ENCODE results near the gene CNTNAP1.
A peak's percentile ranks its signal among the peaks of the same experiment; 100 is the strongest.

Gene CNTNAP1

DNA sequence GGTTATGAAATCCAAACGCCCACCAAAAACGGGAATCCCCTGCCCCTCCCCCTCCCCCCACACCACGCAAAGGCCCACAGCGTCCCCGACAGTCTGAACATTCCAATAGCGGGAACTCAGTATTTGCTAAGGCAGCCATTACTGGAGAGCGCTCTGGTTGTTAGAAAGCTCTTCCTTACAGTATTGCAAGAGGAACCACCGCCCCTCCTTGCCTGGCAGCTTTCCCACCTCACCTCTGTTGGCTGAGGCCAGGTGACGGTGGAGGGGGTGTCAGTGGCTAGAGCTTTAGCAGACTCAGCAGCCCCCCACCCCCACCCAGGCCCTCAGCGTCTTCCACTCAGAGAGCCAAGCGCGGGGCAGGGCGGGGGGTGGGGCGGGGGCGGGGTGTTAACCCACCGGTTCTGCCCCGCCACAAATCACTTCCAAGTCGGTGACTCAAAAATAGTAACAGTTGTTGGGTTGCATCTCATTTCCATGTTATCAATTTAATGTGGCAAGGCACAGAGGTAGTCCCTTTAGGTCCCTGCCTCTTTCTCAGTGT, 3.3 kb upstream of the CNTNAP1 start:
- TF ChIP-seq MYC (IDR thresholded peaks at IDR 0.05; ENCODE audit: low read depth, low read length) (0 out of 2 replicates have a peak, but pooled peaks have one; percentile 22), POLR2A (IDR thresholded peaks at IDR 0.05; ENCODE audit: extremely low read depth, insufficient read length) (no peak)
- TF ChIP-seq, protein P1, sequence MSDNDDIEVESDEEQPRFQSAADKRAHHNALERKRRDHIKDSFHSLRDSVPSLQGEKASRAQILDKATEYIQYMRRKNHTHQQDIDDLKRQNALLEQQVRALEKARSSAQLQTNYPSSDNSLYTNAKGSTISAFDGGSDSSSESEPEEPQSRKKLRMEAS (IDR thresholded peaks at IDR 0.05; ENCODE audit: low read depth, low read length), result no peak
- TF ChIP-seq, protein P2, sequence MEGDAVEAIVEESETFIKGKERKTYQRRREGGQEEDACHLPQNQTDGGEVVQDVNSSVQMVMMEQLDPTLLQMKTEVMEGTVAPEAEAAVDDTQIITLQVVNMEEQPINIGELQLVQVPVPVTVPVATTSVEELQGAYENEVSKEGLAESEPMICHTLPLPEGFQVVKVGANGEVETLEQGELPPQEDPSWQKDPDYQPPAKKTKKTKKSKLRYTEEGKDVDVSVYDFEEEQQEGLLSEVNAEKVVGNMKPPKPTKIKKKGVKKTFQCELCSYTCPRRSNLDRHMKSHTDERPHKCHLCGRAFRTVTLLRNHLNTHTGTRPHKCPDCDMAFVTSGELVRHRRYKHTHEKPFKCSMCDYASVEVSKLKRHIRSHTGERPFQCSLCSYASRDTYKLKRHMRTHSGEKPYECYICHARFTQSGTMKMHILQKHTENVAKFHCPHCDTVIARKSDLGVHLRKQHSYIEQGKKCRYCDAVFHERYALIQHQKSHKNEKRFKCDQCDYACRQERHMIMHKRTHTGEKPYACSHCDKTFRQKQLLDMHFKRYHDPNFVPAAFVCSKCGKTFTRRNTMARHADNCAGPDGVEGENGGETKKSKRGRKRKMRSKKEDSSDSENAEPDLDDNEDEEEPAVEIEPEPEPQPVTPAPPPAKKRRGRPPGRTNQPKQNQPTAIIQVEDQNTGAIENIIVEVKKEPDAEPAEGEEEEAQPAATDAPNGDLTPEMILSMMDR (IDR thresholded peaks at IDR 0.05; ENCODE audit: low read depth, low read length), result no peak
- DNase-seq (ENCODE audit: low read depth), result peak; percentile 68

DNA sequence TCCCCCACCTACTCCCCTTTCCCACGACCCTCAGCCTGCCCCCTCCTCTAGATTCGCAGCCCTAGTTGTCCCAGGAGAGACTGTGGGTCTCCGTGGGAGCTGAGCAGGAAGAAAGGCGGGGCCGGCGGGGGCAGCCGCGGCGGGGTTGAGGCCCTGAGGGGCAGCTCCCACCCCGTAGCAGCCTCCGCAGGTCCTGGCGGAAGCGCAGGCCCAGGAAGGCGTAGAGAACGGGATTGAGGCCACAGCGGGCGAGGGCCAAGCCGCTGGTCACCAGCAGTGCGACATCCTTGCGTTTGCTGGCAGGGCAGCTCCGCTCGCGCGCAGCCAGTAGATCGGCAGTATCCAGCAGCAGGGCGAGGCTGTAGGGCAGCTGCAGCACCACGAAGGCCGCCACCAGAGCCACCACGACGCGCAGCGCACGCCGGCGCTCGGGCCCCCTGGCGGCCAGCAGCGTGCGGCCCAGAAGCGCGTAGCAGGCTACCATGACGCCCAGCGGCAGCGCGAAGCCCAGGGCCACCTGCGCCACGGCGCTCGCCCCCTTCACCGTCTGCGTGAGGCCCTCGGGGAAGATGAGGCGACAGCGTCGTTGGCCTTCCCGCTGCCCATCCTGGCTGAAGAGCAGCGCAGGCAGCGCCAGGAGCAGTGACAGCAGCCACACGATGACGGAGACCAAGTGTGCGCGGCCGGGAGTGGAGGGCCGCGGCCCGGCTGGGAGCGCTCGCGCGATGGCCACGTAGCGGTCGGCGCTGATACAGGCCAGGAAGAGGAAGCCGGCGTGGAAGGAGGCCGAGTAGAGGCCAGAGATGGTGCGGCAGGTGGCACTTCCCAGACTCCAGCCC, 2.6 kb upstream of the CNTNAP1 start:
- DNase-seq (ENCODE audit: low read depth), result peak; percentile 90
- peak overlapping the region; percentile 48 for H3K4me3 ChIP-seq (ENCODE audit: low read depth, low read length)
- peak; percentile 86 for TF ChIP-seq MYC (IDR thresholded peaks at IDR 0.05; ENCODE audit: low read depth, low read length)
- TF ChIP-seq, protein P2 (IDR thresholded peaks at IDR 0.05; ENCODE audit: low read depth, low read length), result peak; percentile 76
- TF ChIP-seq, protein P1 (IDR thresholded peaks at IDR 0.05; ENCODE audit: low read depth, low read length), result peak; percentile 85
- peak; percentile 42 for TF ChIP-seq POLR2A (IDR thresholded peaks at IDR 0.05; ENCODE audit: extremely low read depth, insufficient read length)

More for the DNA sequence above, 3.3 kb upstream of the CNTNAP1 start:
- peak overlapping the region; percentile 78 for H3K4me3 ChIP-seq (ENCODE audit: low read depth, low read length)

DNA sequence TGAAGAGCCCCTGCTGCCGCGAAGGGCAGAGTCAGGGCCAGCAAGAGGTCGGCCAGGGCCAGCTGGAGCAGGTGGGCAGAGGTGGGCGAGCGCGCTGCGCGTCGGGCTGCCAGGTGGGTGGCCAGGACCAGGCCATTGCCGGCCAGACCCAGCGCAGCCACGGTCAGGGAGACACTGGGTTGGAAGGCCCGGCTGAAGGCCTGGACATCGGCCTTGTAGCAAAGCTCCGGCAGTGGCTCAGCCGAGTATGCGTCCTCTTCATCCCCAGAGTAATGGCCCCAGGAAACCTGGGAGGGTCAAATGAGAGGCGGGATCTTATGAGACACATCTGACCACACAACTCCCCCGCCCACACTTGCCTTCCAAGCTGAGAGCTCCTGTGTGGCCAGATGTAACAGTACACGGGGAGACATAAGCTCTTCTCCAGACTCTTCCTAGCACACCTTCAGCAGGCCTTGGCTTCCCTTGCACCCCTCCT, 2.0 kb upstream of the CNTNAP1 start:
- peak; percentile 62 for DNase-seq (ENCODE audit: low read depth)
- no peak for TF ChIP-seq MYC (IDR thresholded peaks at IDR 0.05; ENCODE audit: low read depth, low read length)
- TF ChIP-seq, protein P2 (IDR thresholded peaks at IDR 0.05; ENCODE audit: low read depth, low read length), result no peak
- no peak for TF ChIP-seq POLR2A (IDR thresholded peaks at IDR 0.05; ENCODE audit: extremely low read depth, insufficient read length)
- TF ChIP-seq, protein P1 (IDR thresholded peaks at IDR 0.05; ENCODE audit: low read depth, low read length), result no peak
- peak overlapping the region; percentile 28 for H3K4me3 ChIP-seq (ENCODE audit: low read depth, low read length)

DNA sequence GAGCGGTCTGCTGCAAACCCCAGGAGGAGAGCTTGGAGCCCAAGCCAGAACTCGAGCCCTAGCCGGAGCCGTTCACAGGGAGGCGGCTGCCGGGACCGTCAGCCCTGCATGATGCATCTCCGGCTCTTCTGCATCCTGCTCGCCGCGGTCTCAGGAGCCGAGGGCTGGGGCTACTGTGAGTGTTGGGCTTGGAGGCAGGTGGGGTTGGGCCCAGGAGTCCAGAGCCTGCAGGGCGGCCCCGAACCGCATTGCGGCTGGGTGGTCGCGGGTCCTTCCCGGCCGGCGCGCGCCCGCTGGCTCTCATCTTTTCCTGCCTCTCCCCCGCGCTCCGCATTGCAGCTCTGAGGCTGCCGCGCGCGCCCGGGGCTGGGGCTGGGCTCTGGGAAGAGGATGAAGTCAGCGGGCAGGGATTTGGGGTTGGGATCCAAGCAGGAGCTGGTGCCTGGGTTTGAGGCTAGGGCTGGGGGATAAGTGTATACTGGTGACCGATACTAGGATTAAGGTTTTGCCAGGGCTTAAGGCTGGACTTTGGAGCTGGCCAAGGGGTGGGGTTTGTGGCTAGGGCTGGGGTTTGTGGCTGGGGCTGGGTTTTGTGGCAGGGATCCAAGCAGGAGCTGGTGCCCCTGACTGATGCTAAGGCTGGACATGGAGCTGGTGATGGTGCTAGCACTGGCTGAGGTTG, 532 bp downstream of the CNTNAP1 start:
- TF ChIP-seq, protein P2 (IDR thresholded peaks at IDR 0.05; ENCODE audit: low read depth, low read length), result no peak
- TF ChIP-seq POLR2A (IDR thresholded peaks at IDR 0.05; ENCODE audit: extremely low read depth, insufficient read length), result peak; percentile 3
- H3K4me3 ChIP-seq (ENCODE audit: low read depth, low read length), result peak overlapping the region; percentile 40
- DNase-seq (ENCODE audit: low read depth), result peak; percentile 76

DNA sequence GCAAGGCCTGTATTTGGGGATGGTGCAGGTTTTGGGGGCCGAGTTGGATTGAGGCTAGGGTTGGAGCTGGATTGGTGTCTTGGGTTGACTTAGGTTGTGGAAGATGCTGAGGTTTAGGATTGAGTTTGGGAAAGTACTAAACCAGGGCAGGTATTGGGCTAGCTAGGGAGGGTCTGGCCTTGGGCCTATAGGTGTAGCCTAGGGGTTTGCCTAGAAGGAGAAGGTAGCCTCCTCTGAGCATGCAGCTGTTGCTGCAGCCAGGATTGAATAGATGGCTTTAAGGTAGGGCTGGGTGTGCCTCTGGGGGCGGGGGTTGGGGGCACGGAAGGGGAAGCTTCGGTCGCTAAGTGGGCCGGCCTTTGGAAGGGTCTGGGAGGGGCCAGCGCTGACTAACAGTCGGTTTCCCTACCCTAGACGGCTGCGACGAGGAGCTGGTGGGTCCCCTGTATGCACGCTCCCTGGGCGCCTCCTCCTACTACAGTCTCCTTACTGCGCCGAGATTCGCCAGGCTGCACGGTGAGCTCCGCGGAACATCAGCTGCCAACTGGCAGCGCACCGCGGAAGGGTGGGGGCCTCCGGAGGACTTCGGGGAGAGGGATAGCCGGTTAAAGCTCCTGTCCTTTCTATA, 1.2 kb downstream of the CNTNAP1 start:
- TF ChIP-seq, protein P2 (IDR thresholded peaks at IDR 0.05; ENCODE audit: low read depth, low read length), result no peak
- TF ChIP-seq, protein P1 (IDR thresholded peaks at IDR 0.05; ENCODE audit: low read depth, low read length), result no peak
- peak; percentile 40 for DNase-seq (ENCODE audit: low read depth)
- H3K4me3 ChIP-seq (ENCODE audit: low read depth, low read length), result no peak overlapping the region

Data from NB4 (cell line).